Right lobe of liver (tissue), 6 donors: ENCODE data around the gene CDC45. TPM values are rescaled to one million over a fixed set of nuclear protein-coding genes. Genes with fewer than 3 reads are reported as not detected.

Source experiments
- ATAC-seq, 4 donors: fragments of 200-7000 bp; cut with Tn5 transposase; one replicate each; pipeline ENCODE4 v1.9.1; 2020; ENCODE audit warnings: mild to moderate bottlenecking in 4 of 4, moderate library complexity in 4 of 4
- DNase-seq, 3 donors: peaks; one replicate each; pipeline ENCODE4 v3.0.0-alpha.2; 2020
- H3K27ac ChIP-seq, 3 donors: fragments of 200-600 bp; one replicate each; pipeline ENCODE4 v1.8.0; 2022
- H3K27me3 ChIP-seq, 2 donors: fragments of 200-600 bp; one replicate each; pipeline ENCODE4 v1.8.0; 2022
- H3K36me3 ChIP-seq, 4 donors: fragments of 200-600 bp; sonication (generic) in 1 of 4; one replicate each; pipeline versions ENCODE4 v1.5.1 to v1.8.0; 2017 to 2022; ENCODE audit warnings: control low read depth in 1 of 4
- H3K4me1 ChIP-seq, 4 donors: fragments of 200-600 bp; sonication (generic) in 1 of 4; one replicate each; pipeline versions ENCODE4 v1.5.1 to v1.8.0; 2017 to 2022; ENCODE audit warnings: control low read depth in 1 of 4
- H3K4me3 ChIP-seq, 3 donors: fragments of 200-600 bp; one replicate each; pipeline ENCODE4 v1.8.0; 2022
- H3K9me3 ChIP-seq, 4 donors: fragments of 200-600 bp; sonication (generic) in 1 of 4; one replicate each; pipeline versions ENCODE4 v1.5.1 to v1.8.0; 2017 to 2022; ENCODE audit warnings: control low read depth in 1 of 4
- POLR2A ChIP-seq: fragments of 450-650 bp; IDR thresholded peaks from one replicate; pipeline ENCODE4 v1.6.1; 2017; ENCODE audit warnings: antibody characterized with exemption, mild to moderate bottlenecking
- WGBS: methylation state at CpG from one replicate; pipeline ENCODE4 v1.1.6; 2018; ENCODE audit warnings: low coverage, low lambda C conversion rate; ENCODE audit not compliant: insufficient coverage; ENCODE audit errors: missing lambda C conversion rate; 5-methylcytosine and 5-hydroxymethylcytosine counted together
- intact Hi-C, 2 donors: fragments of 100-400 bp; cut with DNase I; formaldehyde crosslinking; loops; one replicate each; pipeline versions ENCODE4 v1.11.2 to v1.14.1; 2022
- total RNA-seq, 6 experiments: library from RNA; depleted of rRNA in 2 of 6; stranded (reverse); fragments of >200 nt in 2 of 6; fragmentation: NEBNext Ultra II Directional in 3 of 6; extraction: Animal tissue kit (Norgen Biotek cat#: 25700) in 3 of 6; gene quantifications; one replicate each; pipeline versions ENCODE4 v1.1.0 to v1.2.4, GENCODE V29; 2016 to 2023
- TF ChIP-seq, protein P1 (sequence below), 4 donors: fragments of 200-600 bp in 3 of 4; fragments of 450-650 bp in 1 of 4; IDR thresholded peaks; one replicate each; pipeline versions ENCODE4 v1.5.1 to v1.8.0; 2016 to 2022; ENCODE audit warnings: antibody characterized with exemption in 4 of 4, mild to moderate bottlenecking in 2 of 4
- donor health status: DM: no; HTN: yes; CAD: no.
- donor health status: DM: no; HTN: no; CAD: no.
- donor health status: DM: no; HTN: no; CAD: no.
- donor health status: DM: no; HTN: yes; CAD: no.
- donor health status: DM: no; HTN: yes; CAD: no.

Gene CDC45
- total RNA-seq, 6 experiments from 2014 or later: 0.39 to 4.2 (median 0.56) TPM; not detected in 1

DNA sequence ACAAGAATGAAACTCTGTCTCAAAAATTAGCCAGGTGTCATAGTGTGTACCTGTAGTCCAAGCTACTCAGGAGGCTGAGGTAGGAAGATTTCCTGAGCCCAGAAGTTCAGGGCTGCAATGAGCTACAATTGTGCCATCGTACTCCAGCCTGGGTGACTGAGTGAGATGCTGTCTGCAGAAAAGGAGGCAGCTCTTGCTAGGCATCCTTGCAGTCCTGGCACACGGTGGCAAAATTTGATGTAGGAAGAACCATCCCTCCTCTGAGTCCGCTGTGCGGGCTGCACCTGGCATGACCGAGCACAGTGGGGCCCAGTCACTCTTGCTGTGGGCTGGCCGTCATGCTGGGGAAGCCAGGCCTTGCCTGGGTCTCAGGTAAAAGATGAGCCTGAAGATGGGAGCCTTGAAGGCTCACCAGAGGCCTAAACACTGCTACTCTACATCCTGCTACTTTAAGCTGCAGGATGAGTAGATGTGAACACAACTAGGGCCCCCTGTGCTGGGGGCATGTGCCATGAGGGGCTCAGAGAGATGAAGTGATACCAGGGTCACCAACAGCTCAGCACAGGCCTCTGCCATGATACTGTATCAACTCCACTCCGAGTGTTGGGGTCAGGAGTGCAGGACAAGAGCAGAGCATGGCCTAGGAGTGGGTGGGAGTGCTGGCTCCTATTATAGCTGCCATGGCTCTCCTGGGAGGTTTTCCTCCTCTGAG, 18.6 kb downstream of the CDC45 start:
- no peak for ATAC-seq
- Histone ChIP-seq H3K36me3 (no peaks in the 10 kb centered on the region), H3K27ac (no peak overlapping the region), H3K9me3 (no peaks in the 10 kb centered on the region), H3K27me3 (no peaks in the 10 kb centered on the region), H3K4me1 (no peaks in the 10 kb centered on the region), H3K4me3 (no peak overlapping the region)
- no peak for TF ChIP-seq POLR2A
- TF ChIP-seq, protein P1, sequence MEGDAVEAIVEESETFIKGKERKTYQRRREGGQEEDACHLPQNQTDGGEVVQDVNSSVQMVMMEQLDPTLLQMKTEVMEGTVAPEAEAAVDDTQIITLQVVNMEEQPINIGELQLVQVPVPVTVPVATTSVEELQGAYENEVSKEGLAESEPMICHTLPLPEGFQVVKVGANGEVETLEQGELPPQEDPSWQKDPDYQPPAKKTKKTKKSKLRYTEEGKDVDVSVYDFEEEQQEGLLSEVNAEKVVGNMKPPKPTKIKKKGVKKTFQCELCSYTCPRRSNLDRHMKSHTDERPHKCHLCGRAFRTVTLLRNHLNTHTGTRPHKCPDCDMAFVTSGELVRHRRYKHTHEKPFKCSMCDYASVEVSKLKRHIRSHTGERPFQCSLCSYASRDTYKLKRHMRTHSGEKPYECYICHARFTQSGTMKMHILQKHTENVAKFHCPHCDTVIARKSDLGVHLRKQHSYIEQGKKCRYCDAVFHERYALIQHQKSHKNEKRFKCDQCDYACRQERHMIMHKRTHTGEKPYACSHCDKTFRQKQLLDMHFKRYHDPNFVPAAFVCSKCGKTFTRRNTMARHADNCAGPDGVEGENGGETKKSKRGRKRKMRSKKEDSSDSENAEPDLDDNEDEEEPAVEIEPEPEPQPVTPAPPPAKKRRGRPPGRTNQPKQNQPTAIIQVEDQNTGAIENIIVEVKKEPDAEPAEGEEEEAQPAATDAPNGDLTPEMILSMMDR (IDR thresholded peaks at IDR 0.05): no peak
- no peak for DNase-seq
- 100% methylated on average over 1 of the region's 7 CpGs for WGBS
- intact Hi-C loops: loop anchor here in 1 of 2 donors (5.0 kb wide), 1 partner anchor 134 kb away; no protein-coding TSS in a partner anchor

DNA sequence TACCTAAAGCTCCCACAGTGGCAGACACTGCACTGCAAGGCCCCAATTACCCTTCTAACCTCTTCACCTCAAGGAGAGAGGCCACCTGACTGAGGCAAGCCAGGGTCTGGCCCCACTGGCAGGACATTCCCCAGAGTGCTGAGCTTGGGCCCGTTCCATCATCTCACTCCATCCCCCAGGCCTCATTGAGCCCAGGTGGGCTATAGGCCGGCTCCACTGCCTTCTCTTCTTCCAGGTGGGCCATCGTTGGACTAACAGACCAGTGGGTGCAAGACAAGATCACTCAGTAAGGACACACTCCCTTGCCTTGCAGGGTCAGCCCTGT, 19.1 kb downstream of the CDC45 start:
- Histone ChIP-seq H3K27ac (no peak overlapping the region), H3K4me3 (no peak overlapping the region), H3K36me3 (no peaks in the 10 kb centered on the region), H3K4me1 (no peaks in the 10 kb centered on the region), H3K9me3 (no peaks in the 10 kb centered on the region), H3K27me3 (no peaks in the 10 kb centered on the region)
- DNase-seq (no peak), ATAC-seq (no peak)
- 100% methylated on average over 2 of the region's 3 CpGs for WGBS
- TF ChIP-seq, protein P1 (IDR thresholded peaks at IDR 0.05): no peak
- no peak for TF ChIP-seq POLR2A
- intact Hi-C loops: loop anchor here in 1 of 2 donors (5.0 kb wide), 1 partner anchor 133 kb away; no protein-coding TSS in a partner anchor

DNA sequence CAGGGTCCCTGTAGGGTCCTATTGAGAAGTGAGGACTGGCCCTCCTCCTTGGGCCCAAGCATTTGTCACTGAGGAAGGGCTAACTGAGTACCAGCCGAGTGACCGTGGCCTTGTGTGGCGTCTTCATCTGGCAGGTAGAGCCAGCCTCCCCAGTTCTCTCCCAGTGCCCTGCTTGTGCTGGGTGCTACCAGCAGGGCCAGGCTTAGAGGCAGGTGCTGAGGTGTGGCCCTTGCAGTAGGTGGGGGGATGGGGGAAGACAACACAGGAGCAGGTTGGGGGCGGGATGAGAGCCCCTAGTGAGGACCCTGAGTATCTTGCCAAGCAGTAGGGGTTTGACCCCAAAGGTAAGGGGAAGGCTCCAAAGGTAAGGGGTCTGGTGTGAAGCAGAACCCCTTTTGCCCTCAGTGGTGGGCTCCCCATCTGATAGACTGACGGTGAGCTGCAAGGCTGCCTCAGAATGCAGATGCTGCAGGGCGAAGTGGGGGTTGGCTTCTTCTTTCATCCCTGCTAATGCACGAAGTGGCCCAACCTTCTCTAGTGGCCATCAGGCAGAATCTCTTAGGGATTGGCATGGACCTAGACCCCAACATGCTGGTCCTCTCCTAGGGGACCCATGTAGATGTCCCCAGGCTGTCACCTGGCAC, 19.6 kb downstream of the CDC45 start:
- TF ChIP-seq, protein P1 (IDR thresholded peaks at IDR 0.05): no peak
- TF ChIP-seq POLR2A: no peak
- intact Hi-C loops: loop anchor here in 1 of 2 donors (5.0 kb wide), 1 partner anchor 133 kb away; no protein-coding TSS in a partner anchor
- no peaks in the 10 kb centered on the region for H3K27me3 ChIP-seq
- H3K36me3 ChIP-seq: no peaks in the 10 kb centered on the region
- no peak overlapping the region for H3K27ac ChIP-seq
- no peaks in the 10 kb centered on the region for H3K9me3 ChIP-seq
- H3K4me1 ChIP-seq: no peaks in the 10 kb centered on the region
- DNase-seq (no peak), ATAC-seq (no peak)
- H3K4me3 ChIP-seq: no peak overlapping the region
- WGBS: 92% methylated on average over 2 of the region's 7 CpGs

DNA sequence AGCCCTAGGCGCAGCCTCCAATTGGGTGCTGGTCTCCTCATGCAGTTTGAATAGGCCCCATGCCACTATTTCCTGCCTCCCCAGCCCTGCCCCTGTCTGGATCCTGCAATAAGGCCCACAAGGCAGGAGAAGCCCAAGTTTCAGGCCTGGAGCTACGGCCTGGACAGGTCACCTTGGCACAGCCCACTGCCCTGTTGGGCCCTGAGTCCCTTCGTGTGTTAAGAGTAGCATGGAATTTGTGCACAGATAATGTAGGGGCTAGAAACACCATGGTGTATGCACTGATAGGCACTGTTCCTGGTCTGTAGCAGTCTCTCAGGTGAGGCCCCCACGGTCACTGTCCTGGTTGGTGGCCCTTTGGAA, 20.1 kb downstream of the CDC45 start:
- 100% methylated on average over 1 of the region's 4 CpGs for WGBS
- Histone ChIP-seq H3K27me3 (no peaks in the 10 kb centered on the region), H3K27ac (no peak overlapping the region), H3K4me1 (no peaks in the 10 kb centered on the region), H3K4me3 (no peak overlapping the region), H3K36me3 (no peaks in the 10 kb centered on the region), H3K9me3 (no peaks in the 10 kb centered on the region)
- TF ChIP-seq POLR2A: no peak
- TF ChIP-seq, protein P1 (IDR thresholded peaks at IDR 0.05): no peak
- intact Hi-C loops: loop anchor here in 1 of 2 donors (5.0 kb wide), 1 partner anchor 132 kb away; no protein-coding TSS in a partner anchor
- DNase-seq (no peak), ATAC-seq (no peak)
